ENCODE data around the gene SECTM1.

Gene SECTM1

GRCh38 chr17:82277851-82278250 lies 55.7 kb downstream of the SECTM1 start:
- DNase-seq: no peak

DNA sequence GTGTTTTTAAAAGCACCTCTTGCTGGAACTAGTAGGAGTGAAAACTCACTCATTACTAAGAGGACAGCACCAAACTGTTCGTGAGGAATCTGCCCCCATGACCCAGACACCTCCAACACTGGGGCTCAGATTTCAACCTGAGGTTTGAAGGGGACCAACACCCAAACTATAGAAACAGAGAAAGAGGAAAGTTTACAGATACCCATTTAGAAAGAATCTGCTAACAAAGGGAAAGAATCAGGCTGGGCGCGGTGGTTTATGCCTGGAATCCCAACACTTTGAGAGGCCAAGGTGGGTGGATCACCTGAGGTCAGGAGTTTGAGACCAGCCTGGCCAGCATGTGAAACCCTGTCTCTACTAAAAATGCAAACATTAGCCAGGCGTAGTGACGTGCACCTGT lies 56.6 kb downstream of the SECTM1 start:
- no peak for DNase-seq

DNA sequence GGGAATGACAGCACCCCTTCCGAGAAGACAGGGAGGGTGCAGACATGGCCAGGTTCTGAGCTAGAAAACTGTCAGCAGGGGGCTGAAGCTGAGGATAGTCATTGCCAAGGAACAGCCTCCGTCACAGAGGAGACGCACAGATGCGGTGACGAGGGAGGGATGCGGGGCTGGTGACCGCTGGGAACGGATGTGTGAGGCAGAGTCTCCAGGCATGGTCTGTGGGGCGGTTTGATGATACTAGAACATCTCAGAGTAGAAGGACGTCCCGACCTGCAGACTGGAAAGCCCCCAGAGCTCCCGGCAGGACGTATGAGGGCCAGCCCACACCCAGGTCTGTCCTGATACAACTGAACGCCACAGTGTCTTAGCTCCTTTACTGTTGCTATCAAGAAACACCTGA lies 58.2 kb downstream of the SECTM1 start:
- no peak for DNase-seq

- no peak for DNase-seq
Observed at GRCh38 chr17:82274134-82275020, 59.2 kb downstream of the SECTM1 start.

GRCh38 chr17:82273327-82274133 lies 60.0 kb downstream of the SECTM1 start, which contains the start of gene CSNK1D:
CSNK1D (minus strand) TSS chr17:82273700; CDS start chr17:82273381, 319 bp downstream.
- peak; percentile 97 for DNase-seq

DNA sequence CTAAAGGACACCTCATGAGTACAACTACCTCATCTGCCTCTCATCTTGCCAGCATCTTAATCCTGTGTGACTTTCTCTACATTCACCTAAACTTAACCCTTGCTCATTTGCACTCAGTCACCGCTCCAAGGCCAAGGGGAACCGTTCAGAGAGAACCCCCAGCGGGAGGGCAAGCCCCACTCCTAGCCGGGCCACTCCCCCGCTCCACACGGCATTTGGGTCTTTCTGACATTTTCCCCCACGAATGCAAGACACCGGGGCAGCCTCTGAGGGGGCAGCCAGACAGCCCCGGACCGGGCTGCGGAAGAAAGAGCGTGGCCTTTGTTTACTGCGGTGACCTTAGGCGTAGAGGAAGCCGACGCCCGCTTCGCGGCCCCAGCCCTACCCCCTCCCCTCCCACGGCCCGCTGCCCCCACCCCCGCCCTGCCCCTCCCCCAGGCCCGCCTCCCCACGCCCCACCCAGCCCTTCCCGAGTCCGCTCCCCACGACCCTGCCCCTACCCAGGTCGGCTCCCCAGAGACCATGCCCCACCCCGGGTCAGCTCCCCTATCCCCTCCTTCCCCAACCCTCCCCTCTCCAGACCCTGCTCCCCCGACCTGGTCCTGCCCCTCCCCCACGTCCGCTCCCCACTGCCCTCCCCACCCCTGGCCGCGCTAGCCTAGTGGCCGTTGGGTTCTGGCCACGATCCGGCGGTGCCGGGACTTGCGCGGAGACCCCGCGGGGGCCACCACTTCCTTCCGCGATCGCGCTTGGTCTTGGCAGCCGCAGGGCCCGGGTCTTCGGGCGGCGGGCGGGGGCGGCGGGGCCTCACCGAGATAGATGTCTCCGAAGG lies 60.9 kb downstream of the SECTM1 start:
- peak; percentile 46 for DNase-seq

DNA sequence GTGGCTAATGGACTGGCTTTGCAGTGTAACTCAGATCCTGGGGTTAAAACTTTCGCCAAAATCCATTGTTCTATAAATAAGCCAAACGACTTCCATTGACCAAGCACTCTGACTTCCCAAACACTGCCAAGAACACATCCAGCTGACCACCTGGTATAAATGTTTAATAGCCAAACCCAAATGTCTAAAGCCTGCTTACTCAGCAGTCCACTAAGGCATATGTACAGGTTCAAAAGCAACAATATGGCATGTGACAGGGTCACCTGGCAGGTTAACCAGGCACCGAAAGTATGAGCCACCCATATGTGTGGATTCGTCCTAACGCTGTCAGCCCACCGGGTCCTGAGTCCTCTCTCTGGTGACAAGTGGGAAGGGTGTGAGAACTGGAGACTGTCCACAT lies 62.2 kb downstream of the SECTM1 start:
- DNase-seq: no peak
